GM12801 (cell line): ENCODE results near the gene DAO.

Experiments
- TF ChIP-seq, protein P1 (sequence below): IDR thresholded peaks from one replicate; pipeline ENCODE4 v1.5.1; 2011; ENCODE audit warnings: control low read depth; ENCODE audit not compliant: insufficient read length; ENCODE audit errors: extremely low read depth

Gene DAO

DNA sequence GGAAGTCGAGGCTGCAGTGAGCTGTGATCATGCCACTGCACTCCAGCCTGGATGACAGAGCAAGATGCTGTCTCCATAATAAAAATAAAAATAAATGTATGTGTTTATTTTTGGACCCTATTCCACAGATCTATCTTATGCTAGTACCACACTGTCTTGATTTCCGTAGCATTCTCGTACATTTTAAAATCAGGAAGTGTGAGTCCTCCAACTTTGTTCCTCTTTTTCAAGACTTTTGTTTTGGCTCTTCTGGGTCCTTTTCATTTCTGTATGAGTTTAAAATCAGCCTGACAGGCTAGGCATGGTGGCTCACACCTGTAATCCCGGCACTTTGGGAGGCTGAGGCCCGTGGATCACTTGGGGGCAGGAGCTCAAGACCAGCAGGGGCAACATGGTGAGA, 25.8 kb downstream of the DAO start:
- TF ChIP-seq, protein P1, sequence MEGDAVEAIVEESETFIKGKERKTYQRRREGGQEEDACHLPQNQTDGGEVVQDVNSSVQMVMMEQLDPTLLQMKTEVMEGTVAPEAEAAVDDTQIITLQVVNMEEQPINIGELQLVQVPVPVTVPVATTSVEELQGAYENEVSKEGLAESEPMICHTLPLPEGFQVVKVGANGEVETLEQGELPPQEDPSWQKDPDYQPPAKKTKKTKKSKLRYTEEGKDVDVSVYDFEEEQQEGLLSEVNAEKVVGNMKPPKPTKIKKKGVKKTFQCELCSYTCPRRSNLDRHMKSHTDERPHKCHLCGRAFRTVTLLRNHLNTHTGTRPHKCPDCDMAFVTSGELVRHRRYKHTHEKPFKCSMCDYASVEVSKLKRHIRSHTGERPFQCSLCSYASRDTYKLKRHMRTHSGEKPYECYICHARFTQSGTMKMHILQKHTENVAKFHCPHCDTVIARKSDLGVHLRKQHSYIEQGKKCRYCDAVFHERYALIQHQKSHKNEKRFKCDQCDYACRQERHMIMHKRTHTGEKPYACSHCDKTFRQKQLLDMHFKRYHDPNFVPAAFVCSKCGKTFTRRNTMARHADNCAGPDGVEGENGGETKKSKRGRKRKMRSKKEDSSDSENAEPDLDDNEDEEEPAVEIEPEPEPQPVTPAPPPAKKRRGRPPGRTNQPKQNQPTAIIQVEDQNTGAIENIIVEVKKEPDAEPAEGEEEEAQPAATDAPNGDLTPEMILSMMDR = no peak

DNA sequence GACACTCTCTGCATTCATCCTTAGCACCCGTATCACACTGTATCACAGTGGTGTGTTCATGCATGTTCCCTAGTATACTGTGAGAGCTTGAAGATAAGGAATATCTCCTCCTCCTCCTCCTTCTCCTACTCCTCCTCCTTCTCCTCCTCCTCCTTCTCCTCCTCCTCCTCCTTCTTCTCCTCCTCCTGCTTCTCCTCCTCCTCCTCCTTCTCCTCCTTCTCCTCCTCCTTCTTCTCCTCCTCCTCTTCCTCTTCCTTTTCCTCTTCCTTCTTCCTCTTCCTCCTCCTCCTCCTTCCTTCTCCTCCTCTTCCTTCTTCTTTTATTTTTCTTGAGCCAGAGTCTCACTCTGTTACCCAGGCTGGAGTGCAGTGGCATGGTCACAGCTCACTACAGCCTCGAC, 27.1 kb downstream of the DAO start:
- TF ChIP-seq, protein P1 = no peak

DNA sequence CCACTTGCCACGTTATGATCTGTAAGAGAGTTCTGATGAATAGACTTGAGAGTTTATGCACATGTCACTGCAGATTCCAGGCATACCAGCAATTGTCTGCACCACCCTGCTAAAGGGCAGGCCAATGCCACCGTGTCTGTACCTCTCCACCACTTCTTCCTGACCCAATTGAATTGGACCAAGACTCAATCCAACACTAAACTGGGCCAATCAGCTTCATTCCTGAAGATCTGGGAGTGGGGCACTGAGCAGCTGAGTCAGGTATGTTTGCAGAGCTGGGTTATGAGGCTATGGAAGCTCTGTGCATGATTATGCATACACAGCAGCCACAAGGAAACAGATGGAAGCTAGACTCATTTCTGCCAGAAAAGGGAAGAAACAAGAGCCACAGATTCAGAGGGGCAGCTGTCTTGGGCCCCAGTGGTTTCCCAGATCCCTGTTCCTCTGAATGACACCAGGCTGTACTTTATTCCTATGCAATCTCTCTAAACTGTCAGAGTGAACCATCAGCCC, 28.0 kb downstream of the DAO start:
- TF ChIP-seq, protein P1 = no peak

DNA sequence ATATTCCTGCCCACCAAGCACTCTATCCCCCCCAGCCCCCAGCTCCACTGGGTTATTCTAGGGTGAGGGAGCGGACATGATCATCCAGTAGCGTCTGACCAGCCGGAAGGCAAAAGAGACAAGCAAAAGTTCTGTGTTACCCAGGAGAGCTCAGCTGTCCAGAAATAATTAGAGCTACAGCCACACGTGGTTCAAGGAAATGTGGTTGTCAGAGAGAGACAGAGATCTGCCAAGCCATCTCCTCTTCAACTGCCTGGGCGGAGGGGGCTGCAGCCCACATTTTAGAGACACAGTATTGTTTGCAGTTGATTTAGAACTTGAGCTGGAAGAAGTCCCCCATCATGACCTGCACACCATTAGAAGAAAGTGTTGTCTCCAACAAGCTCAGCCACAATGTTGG, 30.4 kb downstream of the DAO start:
- TF ChIP-seq, protein P1 = no peak

DNA sequence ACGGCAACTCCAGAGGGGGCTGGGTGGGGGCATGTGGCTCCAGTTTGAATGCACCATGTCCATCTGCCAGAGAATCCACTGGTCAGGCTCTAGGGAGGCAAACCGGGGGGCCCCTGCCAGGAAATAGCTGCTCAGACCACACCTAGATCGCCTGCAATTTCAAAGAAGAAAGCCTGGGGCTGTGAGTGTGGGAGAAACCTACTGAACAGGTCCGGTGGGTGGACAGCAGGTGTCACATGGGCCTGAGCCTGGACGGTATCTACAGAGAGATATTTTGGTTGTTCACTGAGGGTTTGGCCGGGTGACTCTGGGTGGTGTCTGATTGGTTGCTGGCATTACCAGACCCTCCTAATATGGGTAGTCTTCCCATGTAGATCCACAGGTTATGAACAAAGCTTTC, 32.0 kb downstream of the DAO start:
- TF ChIP-seq, protein P1 = no peak

DNA sequence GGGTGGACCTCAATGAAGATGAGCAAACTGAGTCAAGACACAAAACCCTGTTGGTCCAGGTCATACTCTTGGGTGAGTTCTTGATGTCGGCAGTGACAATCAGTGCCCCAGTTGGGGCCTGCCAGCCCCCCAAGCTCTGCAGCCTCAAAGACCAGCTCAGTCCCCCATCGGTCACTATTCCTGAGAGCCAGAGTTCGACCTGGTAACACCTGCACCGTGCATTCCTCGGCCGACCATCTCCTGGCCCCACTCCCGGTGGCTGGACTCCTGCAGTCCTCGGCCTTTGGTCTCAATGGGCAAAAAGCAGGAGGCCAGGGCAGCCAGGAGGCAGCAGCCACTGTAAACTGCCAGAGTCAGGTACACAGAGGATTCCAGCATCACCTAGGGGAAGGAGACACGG, 32.5 kb downstream of the DAO start:
- TF ChIP-seq, protein P1 = no peak

DNA sequence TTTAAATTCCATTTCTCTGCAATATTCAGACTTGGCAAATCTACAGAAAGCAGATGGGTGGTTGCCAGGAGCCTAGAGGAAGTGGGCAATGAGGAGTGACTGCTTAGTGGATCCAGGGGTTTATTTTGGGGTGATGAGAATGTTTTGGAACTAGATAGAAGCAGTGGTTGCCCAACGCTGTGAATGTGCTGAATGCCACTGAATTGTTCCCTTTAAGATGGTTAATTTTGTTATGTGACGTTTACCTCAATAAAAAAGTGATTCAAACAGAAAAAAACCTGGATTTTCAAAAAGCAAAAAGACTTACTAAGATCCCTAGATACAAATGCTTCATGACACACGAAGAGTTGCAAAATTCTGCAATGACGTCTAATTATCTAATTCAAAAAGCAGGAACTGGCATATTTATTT, 34.2 kb downstream of the DAO start:
- TF ChIP-seq, protein P1 = no peak
